Measurements from ENCODE around the gene TMEM238L.

Gene TMEM238L

GRCh38 chr17:10821054-10821453 is 17.2 kb upstream of the TMEM238L start:
- DNase-seq (ENCODE audit: extremely low read depth, low read depth) = no peak
- TF ChIP-seq CTCF (IDR thresholded peaks at IDR 0.05; ENCODE audit: low read depth, low read length) = no peak

- DNase-seq (ENCODE audit: extremely low read depth, low read depth) = no peak
- TF ChIP-seq CTCF (IDR thresholded peaks at IDR 0.05; ENCODE audit: low read depth, low read length) = no peak
Observed at GRCh38 chr17:10815319-10815718, 11.4 kb upstream of the TMEM238L start.

- TF ChIP-seq CTCF (IDR thresholded peaks at IDR 0.05; ENCODE audit: low read depth, low read length) = no peak
- DNase-seq (ENCODE audit: extremely low read depth, low read depth) = no peak
Observed at GRCh38 chr17:10814075-10814474, 10.2 kb upstream of the TMEM238L start.

GRCh38 chr17:10812674-10813073 is 8.8 kb upstream of the TMEM238L start:
- no peak for DNase-seq (ENCODE audit: extremely low read depth, low read depth)

GRCh38 chr17:10809605-10810004 is 5.7 kb upstream of the TMEM238L start:
- no peak for TF ChIP-seq CTCF (IDR thresholded peaks at IDR 0.05; ENCODE audit: low read depth, low read length)
- no peak for DNase-seq (ENCODE audit: extremely low read depth, low read depth)

More at GRCh38 chr17:10812674-10813073, 8.8 kb upstream of the TMEM238L start:
- no peak for TF ChIP-seq CTCF (IDR thresholded peaks at IDR 0.05; ENCODE audit: low read depth, low read length)

GRCh38 chr17:10807704-10808128 is 3.8 kb upstream of the TMEM238L start:
- TF ChIP-seq CTCF (IDR thresholded peaks at IDR 0.05; ENCODE audit: low read depth, low read length) = no peak
- no peak for DNase-seq (ENCODE audit: extremely low read depth, low read depth)

DNA sequence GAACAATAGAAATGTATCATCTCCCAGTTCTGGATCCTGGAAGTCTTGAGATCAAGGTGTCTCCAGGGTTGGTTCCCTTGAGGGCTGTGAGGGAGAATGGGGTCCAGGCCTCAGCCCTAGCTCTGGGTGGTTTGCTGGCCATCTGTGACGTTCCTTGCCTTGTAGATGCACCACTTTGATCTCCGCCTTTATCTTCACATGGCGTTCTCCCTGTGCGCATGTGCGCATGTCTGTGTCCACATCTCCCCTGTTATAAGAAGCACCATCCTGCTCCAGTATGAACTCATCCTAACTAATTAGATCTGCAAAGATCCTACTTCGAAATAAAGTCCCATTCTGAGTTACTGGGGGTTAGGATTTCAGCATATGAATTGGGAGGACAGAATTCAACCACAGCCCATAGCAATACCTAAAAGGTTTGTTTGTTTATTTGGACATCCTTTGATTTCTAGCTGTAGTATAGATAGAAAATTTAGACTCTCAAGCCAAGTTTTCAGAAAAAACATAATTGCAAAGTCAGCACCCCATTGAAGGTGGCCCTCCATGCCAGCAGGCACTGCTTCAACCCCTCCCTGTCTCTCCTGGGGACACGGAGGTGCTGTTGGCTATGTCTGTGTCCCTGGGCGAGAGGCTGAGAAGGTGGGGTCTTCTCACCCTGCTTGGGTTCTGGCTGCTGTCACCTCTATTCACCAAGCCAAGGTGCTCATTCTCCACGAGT is 2.8 kb upstream of the TMEM238L start:
- no peak for DNase-seq (ENCODE audit: extremely low read depth, low read depth)
- TF ChIP-seq CTCF (IDR thresholded peaks at IDR 0.05; ENCODE audit: low read depth, low read length) = no peak

Measured in AG09319 (cell line).